GM19324 (cell line): ENCODE measurements around the gene B3GAT1.
"Not testable (repeated sequence)": the region's sequence is repeated elsewhere in the genome, so short reads cannot be mapped to it uniquely, and the experiment has no call there.

ENCODE experiments used
- ATAC-seq: cut with Tn5 transposase; IDR thresholded peaks from one replicate; pipeline ENCODE4 v1.9.1; 2021; ENCODE audit warnings: mild to moderate bottlenecking, moderate library complexity; ENCODE audit not compliant: unreplicated experiment, low FRiP score

The B3GAT1 gene

GRCh38 chr11:134412203-134413042, at the start of gene B3GAT1:
Gene B3GAT1, minus strand, starts transcription at chr11:134412242. Its CDS starts 24,583 bp downstream, at chr11:134387659.
- ATAC-seq, result no peak

- ATAC-seq, result no peak
Measured at GRCh38 chr11:134461621-134462020, 49.6 kb upstream of the B3GAT1 start.

- no peak for ATAC-seq
Measured at GRCh38 chr11:134460881-134461280, 48.8 kb upstream of the B3GAT1 start.

GRCh38 chr11:134460062-134460561, 48.1 kb upstream of the B3GAT1 start:
- no peak for ATAC-seq

- ATAC-seq, result no peak
Measured at GRCh38 chr11:134459246-134460061, 47.4 kb upstream of the B3GAT1 start.

- not testable (repeated sequence) for ATAC-seq
Measured at GRCh38 chr11:134457411-134458007, 45.5 kb upstream of the B3GAT1 start.

GRCh38 chr11:134455516-134455915, 43.5 kb upstream of the B3GAT1 start:
- no peak for ATAC-seq

- ATAC-seq, result no peak
Measured at GRCh38 chr11:134454146-134454690, 42.2 kb upstream of the B3GAT1 start.

- no peak for ATAC-seq
Measured at GRCh38 chr11:134453441-134453840, 41.4 kb upstream of the B3GAT1 start.

- no peak for ATAC-seq
Measured at GRCh38 chr11:134452838-134453155, 40.8 kb upstream of the B3GAT1 start.

- no peak for ATAC-seq
Measured at GRCh38 chr11:134452026-134452837, 40.2 kb upstream of the B3GAT1 start.

GRCh38 chr11:134450186-134450585, 38.1 kb upstream of the B3GAT1 start:
- no peak for ATAC-seq

GRCh38 chr11:134449713-134450112, 37.7 kb upstream of the B3GAT1 start:
- no peak for ATAC-seq

GRCh38 chr11:134449051-134449450, 37.0 kb upstream of the B3GAT1 start:
- no peak for ATAC-seq

- ATAC-seq, result no peak
Measured at GRCh38 chr11:134447696-134448095, 35.7 kb upstream of the B3GAT1 start.

GRCh38 chr11:134445601-134446325, 33.7 kb upstream of the B3GAT1 start:
- ATAC-seq, result no peak

- ATAC-seq, result not testable (repeated sequence)
Measured at GRCh38 chr11:134444160-134445108, 32.4 kb upstream of the B3GAT1 start.

- no peak for ATAC-seq
Measured at GRCh38 chr11:134443246-134443645, 31.2 kb upstream of the B3GAT1 start.
